ENCODE results near the gene SMTNL2.
"Not testable (repeated sequence)": the region's sequence is repeated elsewhere in the genome, so short reads cannot be mapped to it uniquely, and the experiment has no call there.

SMTNL2 gene

GRCh38 chr17:4562015-4562969 lies 22.0 kb upstream of the SMTNL2 start:
- DNase-seq: no peak

GRCh38 chr17:4565209-4566141 lies 18.9 kb upstream of the SMTNL2 start:
- DNase-seq: peak; percentile 71

- peak; percentile 6 for DNase-seq
Measured at GRCh38 chr17:4566785-4567184, 17.5 kb upstream of the SMTNL2 start.

- DNase-seq: no peak
Measured at GRCh38 chr17:4569591-4569990, 14.7 kb upstream of the SMTNL2 start.

GRCh38 chr17:4572131-4572530 lies 12.2 kb upstream of the SMTNL2 start:
- no peak for DNase-seq

GRCh38 chr17:4573115-4573514 lies 11.2 kb upstream of the SMTNL2 start:
- DNase-seq: no peak

- DNase-seq: no peak
Measured at GRCh38 chr17:4573669-4574068, 10.7 kb upstream of the SMTNL2 start.

GRCh38 chr17:4574448-4575045 lies 9.8 kb upstream of the SMTNL2 start:
- no peak for DNase-seq

- no peak for DNase-seq
Measured at GRCh38 chr17:4576161-4576558, 8.2 kb upstream of the SMTNL2 start.

GRCh38 chr17:4576729-4577322 lies 7.5 kb upstream of the SMTNL2 start:
- DNase-seq: no peak

- no peak for DNase-seq
Measured at GRCh38 chr17:4577386-4577993, 6.8 kb upstream of the SMTNL2 start.

- DNase-seq: not testable (repeated sequence)
Measured at GRCh38 chr17:4578349-4578748, 6.0 kb upstream of the SMTNL2 start.

- DNase-seq: no peak
Measured at GRCh38 chr17:4579678-4580077, 4.7 kb upstream of the SMTNL2 start.

- DNase-seq: no peak
Measured at GRCh38 chr17:4580291-4580690, 4.0 kb upstream of the SMTNL2 start.

- no peak for DNase-seq
Measured at GRCh38 chr17:4582101-4582501, 2.2 kb upstream of the SMTNL2 start.

- DNase-seq: no peak
Measured at GRCh38 chr17:4582691-4583090, 1.6 kb upstream of the SMTNL2 start.

GRCh38 chr17:4583206-4583605 lies 1.1 kb upstream of the SMTNL2 start:
- DNase-seq: no peak

GRCh38 chr17:4583782-4584100 lies 588 bp upstream of the SMTNL2 start:
- DNase-seq: no peak

- no peak for DNase-seq
Measured at GRCh38 chr17:4584917-4585637, 748 bp downstream of the SMTNL2 start.

GRCh38 chr17:4585638-4585994 lies 1.3 kb downstream of the SMTNL2 start:
- no peak for DNase-seq

GRCh38 chr17:4586043-4586442 lies 1.7 kb downstream of the SMTNL2 start:
- DNase-seq: no peak

GRCh38 chr17:4587195-4587594 lies 2.9 kb downstream of the SMTNL2 start:
- DNase-seq: no peak

Measured in NCI-H1092 (cell line).